Mesenchymal stem cell (in vitro differentiated cells and primary cell): ENCODE results near the gene ZNF512B.
A peak's percentile ranks its signal among the peaks of the same experiment; 100 is the strongest.

Experiments
- DNase-seq: peaks from one replicate; pipeline ENCODE4 v3.0.0-alpha.2; 2013
- H2AFZ ChIP-seq: one replicate; pipeline ENCODE4 v1.6.1; 2013; ENCODE audit warnings: low read depth, mild to moderate bottlenecking, control low read depth, inconsistent platforms, low read length, moderate library complexity
- H2AK5ac ChIP-seq: 2 replicates; pipeline ENCODE4 v1.6.1; 2013; ENCODE audit warnings: low read length, moderate library complexity, mild to moderate bottlenecking, inconsistent platforms; ENCODE audit not compliant: severe bottlenecking
- H2BK120ac ChIP-seq: one replicate; pipeline ENCODE4 v1.6.1; 2013; ENCODE audit warnings: low read depth, mild to moderate bottlenecking, inconsistent platforms, low read length, moderate library complexity
- H2BK12ac ChIP-seq, 2 experiments: one replicate each; pipeline ENCODE4 v1.6.1; 2013; ENCODE audit warnings: inconsistent platforms in 2 of 2, low read length in 2 of 2, mild to moderate bottlenecking in 2 of 2, moderate library complexity in 2 of 2, control low read depth in 1 of 2
- H2BK15ac ChIP-seq: one replicate; pipeline ENCODE4 v1.6.1; 2013; ENCODE audit warnings: mild to moderate bottlenecking, low read depth, inconsistent platforms; ENCODE audit not compliant: poor library complexity, severe bottlenecking
- H2BK5ac ChIP-seq: 2 replicates; pipeline ENCODE4 v1.6.1; 2013; ENCODE audit warnings: low read depth, mild to moderate bottlenecking, low read length, control low read depth, inconsistent platforms; ENCODE audit not compliant: poor library complexity, severe bottlenecking
- H3K14ac ChIP-seq, 2 experiments: one replicate each; pipeline ENCODE4 v1.6.1; 2013; ENCODE audit warnings: inconsistent platforms in 2 of 2, low read length in 2 of 2, control low read depth in 1 of 2, mild to moderate bottlenecking in 1 of 2, moderate library complexity in 1 of 2
- H3K18ac ChIP-seq, 2 experiments: one replicate each; pipeline ENCODE4 v1.6.1; 2013; ENCODE audit warnings: inconsistent platforms in 2 of 2, low read length in 2 of 2, control low read depth in 1 of 2, low read depth in 1 of 2, mild to moderate bottlenecking in 1 of 2
- H3K23ac ChIP-seq, 2 experiments: one replicate each; pipeline ENCODE4 v1.6.1; 2013; ENCODE audit warnings: inconsistent platforms in 2 of 2, low read length in 2 of 2, mild to moderate bottlenecking in 2 of 2, moderate library complexity in 2 of 2, control low read depth in 1 of 2
- H3K27ac ChIP-seq: 2 replicates; pipeline ENCODE4 v1.5.1; 2013; ENCODE audit warnings: mild to moderate bottlenecking, moderate library complexity, low read length, control low read depth, inconsistent platforms; ENCODE audit not compliant: poor library complexity, severe bottlenecking
- H3K27me3 ChIP-seq, 2 experiments: 2 replicates each; pipeline versions ENCODE4 v1.6.1 to v1.7.0; 2013; ENCODE audit warnings: low read length in 2 of 2, mild to moderate bottlenecking in 2 of 2, moderate library complexity in 2 of 2, control low read depth in 1 of 2, inconsistent platforms in 1 of 2; ENCODE audit not compliant: control insufficient read depth in 1 of 2, insufficient read depth in 1 of 2
- H3K36me3 ChIP-seq, 2 experiments: 2 replicates each; pipeline versions ENCODE4 v1.6.1 to v1.7.0; 2013; ENCODE audit warnings: low read length in 2 of 2, control low read depth in 1 of 2, inconsistent platforms in 1 of 2, low read depth in 1 of 2, mild to moderate bottlenecking in 1 of 2; ENCODE audit not compliant: insufficient read depth in 2 of 2, control insufficient read depth in 1 of 2
- H3K4ac ChIP-seq, 2 experiments: one replicate each; pipeline ENCODE4 v1.6.1; 2013; ENCODE audit warnings: inconsistent platforms in 2 of 2, low read length in 2 of 2, mild to moderate bottlenecking in 2 of 2, moderate library complexity in 2 of 2, control low read depth in 1 of 2, low read depth in 1 of 2
- H3K4me1 ChIP-seq: 2 replicates; pipeline ENCODE4 v1.6.1; 2013; ENCODE audit warnings: low read depth, low read length, control low read depth; ENCODE audit not compliant: control insufficient read depth, insufficient read depth
- H3K4me2 ChIP-seq: 2 replicates; pipeline ENCODE4 v1.6.1; 2013; ENCODE audit warnings: low read length, mild to moderate bottlenecking, inconsistent platforms; ENCODE audit not compliant: poor library complexity, severe bottlenecking
- H3K4me3 ChIP-seq, 2 experiments: 2 replicates each; pipeline versions ENCODE4 v1.5.1 to v1.7.0; 2013; ENCODE audit warnings: low read length in 2 of 2, mild to moderate bottlenecking in 2 of 2, control low read depth in 1 of 2, low read depth in 1 of 2; ENCODE audit not compliant: insufficient read depth in 1 of 2
- H3K79me1 ChIP-seq: replicated peaks from 2 replicates; pipeline ENCODE4 v1.6.1; 2013; ENCODE audit warnings: mild to moderate bottlenecking, control low read depth, low read length, inconsistent platforms; ENCODE audit not compliant: poor library complexity, severe bottlenecking
- H3K9ac ChIP-seq: 2 replicates; pipeline ENCODE4 v1.7.0; 2013; ENCODE audit warnings: mild to moderate bottlenecking, low read length, moderate library complexity
- H3K9me3 ChIP-seq: 2 replicates; pipeline ENCODE4 v1.7.0; 2013; ENCODE audit warnings: mild to moderate bottlenecking, low read length; ENCODE audit not compliant: control insufficient read depth
- H4K8ac ChIP-seq: one replicate; pipeline ENCODE4 v1.6.1; 2013; ENCODE audit warnings: inconsistent platforms, mild to moderate bottlenecking, low read length, moderate library complexity
- H4K91ac ChIP-seq: one replicate; pipeline ENCODE4 v1.6.1; 2013; ENCODE audit warnings: mild to moderate bottlenecking, low read length, inconsistent platforms
- WGBS: methylation state at CpG from one replicate; pipeline ENCODE4 v1.1.7; 2013; ENCODE audit warnings: mixed read lengths; 5-methylcytosine and 5-hydroxymethylcytosine counted together

The ZNF512B gene

DNA sequence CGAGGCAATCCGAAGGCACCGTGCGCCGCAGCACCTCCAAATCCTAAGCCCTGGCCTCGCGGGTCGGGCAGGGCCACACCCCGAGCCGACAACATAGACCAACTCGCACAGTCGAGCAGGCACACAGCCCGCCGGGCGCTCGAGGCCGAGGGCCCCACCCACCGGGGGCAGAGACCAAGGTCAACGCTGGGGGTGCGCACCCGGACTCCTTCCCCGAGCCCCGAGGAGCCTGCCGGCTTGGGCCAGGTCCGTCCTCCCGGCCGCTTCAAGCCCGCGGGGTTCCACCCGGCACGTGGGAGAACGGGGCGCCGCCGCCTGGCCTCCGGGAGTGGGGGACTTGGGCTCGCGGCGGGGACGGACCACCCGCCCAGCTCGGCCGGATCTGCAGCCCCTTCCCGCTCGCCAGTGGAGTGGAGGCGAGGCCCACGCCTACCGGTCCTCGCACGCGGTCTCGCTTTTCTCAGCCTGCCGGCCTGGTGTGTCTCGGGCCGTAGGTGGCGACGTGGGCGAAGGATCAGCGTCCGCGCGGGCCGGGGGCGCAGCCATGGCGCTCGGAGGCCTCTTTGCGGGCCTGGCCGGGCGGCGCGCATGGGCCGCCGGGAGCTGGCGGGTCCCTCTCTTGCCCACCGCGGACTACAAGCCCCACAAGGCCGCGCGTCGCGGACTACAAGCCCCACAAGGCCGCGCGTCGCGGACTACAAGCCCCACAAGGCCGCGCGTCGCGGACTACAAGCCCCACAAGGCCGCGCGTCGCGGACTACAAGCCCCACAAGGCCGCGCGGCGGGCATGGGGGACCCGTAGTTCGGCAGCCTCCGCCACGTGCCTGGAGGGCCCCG, 13.7 kb downstream of the ZNF512B start, which contains the start of gene UCKL1:
Gene UCKL1, minus strand, starts transcription at position 590 of the 837 bp plus-strand sequence. Its CDS starts 44 bp downstream, at position 546.
- Histone ChIP-seq H3K9ac (peak within 1 kb of the TSS; percentile 94), H3K27ac (peak within 1 kb of the TSS; percentile 64), H2AFZ (peak within 1 kb of the TSS; percentile 90), H2BK12ac (peak within 1 kb of the TSS in 1 of 2 experiments; percentile 73), H2AK5ac (no peak within 1 kb of the TSS), H3K9me3 (no peaks in the 10 kb centered on the region), H2BK15ac (peak within 1 kb of the TSS; percentile 57), H3K36me3 (peaks cover 21 to 59% of the 10 kb centered on the region in 2 experiments), H3K4me1 (peaks cover 53% of the 10 kb centered on the region), H3K14ac (peak within 1 kb of the TSS in 1 of 2 experiments; percentile 100), H3K4me3 (peak within 1 kb of the TSS; percentile 92 to 99), H3K4ac (peak within 1 kb of the TSS; percentile 57 to 93), H4K91ac (peak within 1 kb of the TSS; percentile 77), H3K79me1 (peaks cover 24% of the 10 kb centered on the region), H3K23ac (peak within 1 kb of the TSS; percentile 97), H3K18ac (peak within 1 kb of the TSS; percentile 91 to 100), H2BK5ac (peak within 1 kb of the TSS; percentile 69), H3K4me2 (peak within 1 kb of the TSS; percentile 97), H2BK120ac (no peak within 1 kb of the TSS), H3K27me3 (no peaks in the 10 kb centered on the region), H4K8ac (peak within 1 kb of the TSS; percentile 87)
- peak; percentile 90 for DNase-seq
- under 1% methylated on average over 90 of the region's 105 CpGs for WGBS

DNA sequence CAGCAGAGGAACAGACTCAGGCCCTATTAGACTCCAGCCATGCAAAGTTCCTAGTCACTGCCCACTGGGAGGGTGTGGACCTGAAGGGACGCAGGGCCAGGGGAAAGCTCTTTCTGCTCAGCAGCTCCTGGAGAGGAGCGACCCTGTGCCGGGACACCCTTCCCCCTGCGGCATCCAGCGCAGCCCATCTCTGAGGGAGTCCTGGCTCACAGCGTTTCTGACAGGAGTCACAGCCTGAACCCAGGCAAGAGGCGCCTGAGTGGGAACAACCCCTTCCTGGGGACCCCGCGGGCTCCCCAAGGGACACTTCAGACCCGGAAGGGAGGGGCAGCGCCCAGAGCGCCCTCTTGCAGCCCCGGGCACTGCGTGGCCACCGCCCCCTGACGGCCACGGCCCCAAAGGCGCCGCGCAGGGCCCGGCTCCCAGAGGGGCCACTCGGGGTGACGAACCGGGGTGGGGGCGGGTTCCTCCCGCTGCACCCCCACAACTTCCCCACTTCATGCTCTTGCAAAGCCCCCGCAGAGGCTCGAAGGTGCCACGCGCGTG, 14.4 kb downstream of the ZNF512B start:
- no peaks in the 10 kb centered on the region for H3K27me3 ChIP-seq
- DNase-seq = peak; percentile 57
- peaks cover 60% of the 10 kb centered on the region for H3K4me1 ChIP-seq
- H2BK15ac ChIP-seq = peak overlapping the region; percentile 55
- no peak overlapping the region for H2AK5ac ChIP-seq
- no peak overlapping the region for H2BK5ac ChIP-seq
- H3K23ac ChIP-seq = peak overlapping the region in 1 of 2 experiments; percentile 97
- H3K18ac ChIP-seq = peak overlapping the region; percentile 91 to 100
- H3K27ac ChIP-seq = peak overlapping the region; percentile 0
- WGBS = 4% methylated on average over 30 of the region's 31 CpGs
- peaks cover 27% of the 10 kb centered on the region for H3K79me1 ChIP-seq
- peak overlapping the region; percentile 94 for H3K9ac ChIP-seq
- H2AFZ ChIP-seq = peak overlapping the region; percentile 90
- H3K9me3 ChIP-seq = no peaks in the 10 kb centered on the region
- peaks cover 21 to 58% of the 10 kb centered on the region in 2 experiments for H3K36me3 ChIP-seq
- peak overlapping the region in 1 of 2 experiments; percentile 61 for H2BK12ac ChIP-seq
- H4K91ac ChIP-seq = peak overlapping the region; percentile 77
- peak overlapping the region; percentile 92 to 99 for H3K4me3 ChIP-seq
- H4K8ac ChIP-seq = peak overlapping the region; percentile 56
- peak overlapping the region; percentile 97 for H3K4me2 ChIP-seq
- H3K4ac ChIP-seq = peak overlapping the region in 1 of 2 experiments; percentile 93
- peak overlapping the region in 1 of 2 experiments; percentile 100 for H3K14ac ChIP-seq
- no peak overlapping the region for H2BK120ac ChIP-seq

DNA sequence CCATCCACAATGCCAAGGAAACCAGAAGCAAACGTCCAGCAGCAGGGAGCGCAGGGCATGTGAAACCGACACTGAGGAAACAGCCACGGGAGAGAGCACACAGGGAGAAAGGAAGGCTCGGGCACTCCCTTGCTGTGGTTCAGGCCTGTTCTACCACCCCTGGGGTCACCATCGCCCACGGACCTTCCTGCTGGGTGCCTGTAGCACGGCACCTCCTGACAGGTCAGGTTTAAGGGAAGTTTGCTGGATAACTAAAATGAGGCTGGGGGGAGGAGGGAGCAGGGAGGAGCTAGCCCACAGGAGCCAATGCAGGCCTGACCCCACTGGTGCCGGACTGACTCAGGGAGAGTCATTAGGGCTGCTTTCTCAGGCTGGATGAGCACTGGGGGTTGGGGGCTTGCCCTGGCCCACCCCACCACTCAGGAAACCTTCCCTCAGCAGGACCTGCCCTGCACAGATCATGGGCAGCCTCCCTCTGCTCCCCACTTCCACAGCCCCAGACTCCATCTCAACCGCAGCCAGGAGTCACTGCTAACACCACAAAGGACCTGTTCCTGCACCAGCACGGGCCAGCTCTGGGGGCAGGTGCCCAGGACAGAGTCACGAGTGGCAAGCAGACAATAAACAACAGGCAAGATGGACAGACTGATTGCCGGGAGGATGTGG, 15.8 kb downstream of the ZNF512B start:
- Histone ChIP-seq H3K27me3 (no peaks in the 10 kb centered on the region), H3K18ac (peak overlapping the region in 1 of 2 experiments; percentile 13), H2AK5ac (no peak overlapping the region), H2BK12ac (no peak overlapping the region), H3K4me2 (no peak overlapping the region), H4K8ac (no peak overlapping the region), H3K4me1 (peaks cover 67% of the 10 kb centered on the region), H2BK15ac (no peak overlapping the region), H3K27ac (no peak overlapping the region), H2BK5ac (no peak overlapping the region), H3K14ac (no peak overlapping the region), H4K91ac (no peak overlapping the region), H3K4me3 (peak overlapping the region in 1 of 2 experiments; percentile 92), H2BK120ac (no peak overlapping the region), H3K4ac (no peak overlapping the region), H2AFZ (no peak overlapping the region), H3K23ac (peak overlapping the region in 1 of 2 experiments; percentile 51), H3K79me1 (peaks cover 22% of the 10 kb centered on the region), H3K9me3 (no peaks in the 10 kb centered on the region), H3K36me3 (peaks cover 11 to 50% of the 10 kb centered on the region in 2 experiments), H3K9ac (peak overlapping the region; percentile 94)
- no peak for DNase-seq
- WGBS = 82% methylated on average over 13 of the region's 13 CpGs
